Renal cortical epithelial cell (primary cell): ENCODE measurements around the gene CHST10. TPM values are rescaled to one million over a fixed set of nuclear protein-coding genes. Genes with fewer than 3 reads are reported as not detected.

Experiments used
- DNase-seq: peaks from one replicate; pipeline ENCODE4 v3.0.0-alpha.2; 2011; ENCODE audit warnings: low read depth
- total RNA-seq: library from RNA; depleted of rRNA; stranded (reverse); fragments of >200 nt; gene quantifications from 2 replicates; pipeline ENCODE4 v1.2.3, GENCODE V29; 2014

CHST10 gene
- total RNA-seq, 1 donor from 2014 or later = 18.2 TPM

DNA sequence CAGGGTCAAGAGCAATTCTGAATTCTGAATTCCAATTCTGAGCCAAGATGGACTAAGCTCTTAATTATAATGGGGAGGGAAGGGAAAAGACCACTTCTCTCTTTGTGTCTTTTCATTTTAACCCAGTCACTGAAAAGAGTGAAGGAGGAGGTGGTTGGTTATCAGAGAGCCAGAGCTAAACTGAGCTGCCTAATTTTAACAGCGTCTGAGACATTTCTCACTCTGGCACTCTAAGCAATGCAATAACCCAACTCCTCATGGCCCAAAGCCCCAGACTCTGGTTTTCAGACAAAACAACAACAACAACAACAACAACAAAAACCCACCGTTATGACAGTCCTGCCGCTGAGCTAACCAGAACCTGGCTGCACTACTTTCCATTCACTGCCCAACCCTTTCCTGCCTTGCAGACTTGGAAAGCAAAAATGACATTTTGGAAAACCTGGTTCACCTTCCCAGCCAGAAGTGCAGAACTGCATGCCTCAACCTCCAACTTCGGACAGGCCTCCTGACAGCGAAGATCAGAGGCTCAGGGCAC, 1.0 kb downstream of the CHST10 start:
- DNase-seq = no peak

DNA sequence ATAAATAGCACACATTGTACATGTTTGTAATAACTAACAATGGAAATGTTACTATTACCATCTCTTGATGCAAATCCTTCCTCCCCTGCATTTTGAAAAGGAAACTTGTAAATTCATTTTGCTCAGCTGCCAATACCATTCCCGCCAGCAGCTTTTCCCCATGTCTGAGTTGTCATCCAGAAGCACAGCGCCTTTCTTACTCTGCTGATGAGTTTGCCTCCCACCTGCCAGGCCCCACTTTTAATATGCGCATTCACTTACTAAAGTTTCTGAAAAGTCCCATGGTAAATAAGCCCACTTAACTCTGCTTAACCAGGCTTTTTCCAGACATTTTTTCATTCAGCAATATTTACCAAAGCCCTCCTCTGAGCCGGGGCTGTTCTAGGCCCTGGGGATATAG, 3.9 kb downstream of the CHST10 start:
- no peak for DNase-seq

- no peak for DNase-seq
These were observed 4.6 kb downstream of the CHST10 start for GRCh38 chr2:100412881-100413321.

DNA sequence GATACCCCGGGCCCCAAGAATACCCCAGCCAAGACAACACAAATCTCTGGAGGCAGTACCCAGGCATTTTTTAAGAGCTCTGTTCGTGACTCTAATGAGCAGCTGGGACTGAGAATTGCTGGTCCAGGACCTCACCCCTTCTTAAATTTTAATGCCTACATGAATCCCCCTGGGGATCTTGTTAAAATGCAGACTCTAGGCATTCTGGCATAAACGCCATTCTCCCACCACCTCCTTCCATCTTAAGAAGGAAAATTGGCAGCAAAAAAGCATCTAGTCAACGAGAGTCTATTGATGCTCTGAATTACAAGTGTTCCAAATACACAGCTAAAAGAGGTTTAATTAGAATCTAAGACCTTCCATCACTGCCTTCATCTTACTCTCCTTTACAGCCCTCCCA, 5.0 kb downstream of the CHST10 start:
- no peak for DNase-seq

DNA sequence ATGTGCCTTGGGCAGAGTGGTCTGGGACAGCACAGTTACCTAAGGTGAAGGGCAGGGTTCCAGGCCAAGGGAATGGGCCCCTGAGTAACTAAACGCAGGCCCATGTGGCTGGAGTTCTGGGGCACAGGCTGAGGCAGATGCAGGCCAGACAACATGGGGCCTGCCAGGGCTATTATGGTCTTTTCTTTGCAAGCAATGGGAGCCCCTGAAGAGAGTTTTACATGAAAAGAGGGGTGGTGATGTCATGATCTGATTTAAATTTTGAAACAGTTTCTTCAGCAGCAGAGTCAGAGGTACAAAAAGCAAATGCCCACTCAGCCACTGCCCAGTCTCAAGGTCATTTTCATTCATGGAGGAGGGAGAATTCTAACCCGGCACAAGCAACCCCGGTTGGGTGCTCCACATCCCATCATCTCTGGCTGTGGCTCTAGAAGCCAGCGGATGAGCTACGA, 5.6 kb downstream of the CHST10 start:
- no peak for DNase-seq

DNA sequence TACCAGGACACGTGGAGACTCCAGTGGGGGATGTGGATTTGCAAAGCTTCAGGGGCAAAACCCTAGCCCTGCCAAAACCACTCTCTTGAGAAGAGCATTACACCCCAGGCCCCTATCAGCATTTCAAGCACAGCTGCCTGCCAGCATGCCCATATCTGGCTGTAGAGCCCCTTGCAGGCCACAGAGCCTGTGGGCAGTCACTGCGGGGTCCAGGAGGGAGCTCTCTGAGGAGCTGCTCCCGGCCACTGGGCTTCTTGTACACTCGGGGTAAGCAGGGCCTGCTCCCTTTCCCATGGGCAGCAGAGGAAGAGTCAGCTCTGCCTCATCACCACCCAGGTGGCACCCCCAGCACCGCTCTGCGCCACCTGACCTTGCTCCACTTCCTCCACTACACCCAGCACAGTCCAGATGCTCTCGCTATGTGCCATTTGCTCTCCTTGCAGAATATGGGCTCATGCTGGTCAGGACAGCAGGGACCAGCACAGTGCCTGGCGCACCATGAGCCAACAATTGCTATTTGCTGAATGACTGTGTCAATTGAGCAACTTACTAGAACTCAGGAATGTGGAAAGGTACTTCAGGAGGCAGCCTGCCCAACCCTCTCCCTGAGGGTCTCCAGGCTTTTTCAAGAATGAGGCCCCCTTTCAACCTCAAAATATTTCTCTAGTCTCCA, 7.4 kb downstream of the CHST10 start:
- DNase-seq = no peak

DNA sequence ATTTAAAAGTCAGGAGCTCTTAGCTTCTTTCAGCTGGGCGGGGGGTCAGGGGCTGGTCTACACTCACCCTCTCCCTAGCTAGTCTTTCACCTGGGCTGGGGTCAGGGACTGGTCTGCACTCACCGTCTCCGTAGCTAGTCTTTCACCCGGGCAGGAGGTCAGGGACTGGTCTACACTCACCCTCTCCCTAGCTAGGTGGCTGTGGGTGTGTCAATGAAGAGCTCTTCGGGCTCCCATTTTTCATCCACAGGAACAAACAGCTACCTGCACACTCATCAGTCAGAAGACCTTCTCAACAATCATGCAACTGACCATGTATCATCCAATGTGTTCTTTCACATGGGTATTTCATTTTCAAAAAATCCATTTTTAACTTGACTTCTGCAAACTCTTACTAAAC, 8.0 kb downstream of the CHST10 start:
- DNase-seq = no peak

GRCh38 chr2:100408941-100409340, 8.5 kb downstream of the CHST10 start:
- DNase-seq = no peak

DNA sequence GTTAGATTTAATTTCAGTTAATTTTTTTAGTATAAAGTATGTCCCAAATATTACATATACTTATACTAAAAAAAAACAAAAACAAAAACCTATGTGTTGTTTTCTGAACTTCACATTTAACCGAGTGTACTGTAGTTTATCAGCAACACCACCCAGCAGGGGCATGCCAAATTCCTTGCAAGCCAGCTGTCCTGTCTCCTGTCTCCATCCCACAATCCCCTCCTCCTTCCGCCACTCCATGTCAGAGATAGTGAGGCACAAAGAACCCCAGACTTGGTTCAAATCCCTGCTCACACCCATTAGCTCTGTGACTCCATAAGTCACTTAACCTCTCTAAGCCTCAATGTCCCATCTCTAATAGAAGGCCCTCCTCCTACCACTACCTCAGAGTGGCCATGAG, 9.4 kb downstream of the CHST10 start:
- DNase-seq = no peak

GRCh38 chr2:100407563-100407962, 9.9 kb downstream of the CHST10 start:
- no peak for DNase-seq

GRCh38 chr2:100407073-100407472, 10.4 kb downstream of the CHST10 start:
- no peak for DNase-seq

GRCh38 chr2:100406120-100406508, 11.4 kb downstream of the CHST10 start:
- DNase-seq = no peak

DNA sequence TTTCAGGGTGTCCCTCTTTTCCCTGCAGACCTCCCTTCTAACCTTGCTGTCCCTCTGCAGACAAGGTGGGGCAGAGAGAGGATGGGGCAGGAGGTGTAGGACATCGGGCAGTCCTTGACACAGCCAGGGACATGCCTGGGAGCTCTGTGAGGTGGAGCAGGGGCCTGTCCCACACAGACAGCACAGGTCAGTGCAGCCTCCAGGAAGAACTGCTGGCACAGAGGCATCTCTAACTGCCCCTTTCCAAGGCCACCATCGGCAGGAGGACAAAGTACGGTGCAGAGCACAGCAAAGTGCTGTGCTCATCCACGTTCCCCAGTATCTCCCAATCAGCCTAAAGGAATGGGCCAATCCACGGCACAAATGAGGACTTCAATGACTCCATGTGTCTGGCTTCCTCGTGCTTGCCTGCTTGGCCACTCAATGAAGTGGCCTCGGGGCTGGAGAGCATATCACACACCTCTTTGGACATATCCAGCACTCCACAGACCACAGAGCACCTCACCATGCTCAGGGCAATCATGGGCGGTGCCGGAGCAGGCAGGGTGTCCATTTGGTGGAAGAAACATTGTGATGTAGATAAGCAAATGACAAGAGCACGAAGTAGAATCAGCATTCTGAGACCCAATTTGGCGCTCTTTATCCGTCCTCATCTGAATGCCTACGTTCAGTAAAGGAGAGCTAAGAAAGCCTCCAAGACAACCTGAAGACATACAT, 11.9 kb downstream of the CHST10 start:
- DNase-seq = no peak

- no peak for DNase-seq
These were observed 13.1 kb downstream of the CHST10 start for GRCh38 chr2:100404411-100404810.

GRCh38 chr2:100403722-100404121, 13.7 kb downstream of the CHST10 start:
- DNase-seq = no peak

DNA sequence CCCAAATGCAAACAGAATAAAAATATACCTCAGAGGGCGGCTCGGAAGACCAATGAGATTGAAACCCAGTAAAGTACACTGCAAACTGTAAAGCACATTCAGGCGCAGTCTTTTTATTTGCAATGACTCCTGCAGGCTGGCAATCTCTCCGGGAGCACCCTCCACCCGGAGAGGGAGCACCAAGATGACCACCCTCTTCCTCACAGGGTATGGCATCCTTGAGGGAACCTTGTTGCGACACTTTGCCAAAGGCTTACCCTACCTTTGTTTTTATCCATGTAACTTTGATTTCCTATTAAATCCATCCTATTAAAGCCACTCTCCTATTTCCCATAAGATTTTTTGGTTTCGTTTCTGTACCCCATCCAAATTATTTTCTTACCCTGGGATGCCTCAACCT, 16.2 kb downstream of the CHST10 start:
- no peak for DNase-seq

DNA sequence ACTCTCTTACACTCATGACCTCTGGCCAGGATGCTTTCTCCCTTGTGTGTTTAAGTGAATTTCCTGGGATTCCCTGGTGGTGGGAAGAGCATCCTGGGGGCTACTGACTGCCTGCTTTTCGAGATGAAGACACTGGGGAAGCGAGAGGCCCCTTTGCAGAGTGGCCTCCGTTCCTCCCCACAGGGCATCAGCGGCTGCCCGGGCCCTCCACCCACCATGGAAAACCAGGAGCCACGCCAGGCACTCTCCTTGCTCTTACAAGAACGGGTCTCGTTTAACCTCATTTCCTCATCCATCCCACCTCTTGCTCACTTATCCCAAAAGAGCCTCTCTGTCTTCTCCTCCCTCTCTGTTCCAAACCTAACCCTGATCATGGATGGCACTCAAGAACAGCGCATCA, 17.8 kb downstream of the CHST10 start:
- DNase-seq = no peak

DNA sequence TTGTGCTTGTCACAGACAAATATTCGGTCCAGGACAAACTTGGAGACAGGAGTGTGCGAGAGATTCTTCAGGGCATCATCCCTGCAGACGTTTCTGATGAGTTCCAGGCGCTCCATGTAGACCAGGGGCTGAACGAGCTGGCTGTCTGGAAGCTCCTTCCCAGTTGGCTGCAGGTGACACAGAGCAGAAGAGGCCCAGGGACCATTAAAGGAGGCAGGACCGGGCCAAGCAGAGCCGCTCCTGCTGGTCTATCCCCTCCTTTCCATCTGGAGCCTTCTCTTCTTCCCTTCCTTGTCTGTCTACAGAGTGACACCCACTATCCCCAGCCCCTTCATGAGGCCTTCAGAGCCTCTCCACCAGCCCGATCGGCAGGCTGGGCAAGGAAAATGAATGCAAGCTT, 19.5 kb downstream of the CHST10 start:
- no peak for DNase-seq

- peak; percentile 10 for DNase-seq
These were observed 20.2 kb downstream of the CHST10 start for GRCh38 chr2:100397118-100397860.

- DNase-seq = no peak
These were observed 21.0 kb downstream of the CHST10 start for GRCh38 chr2:100396483-100396882.

DNA sequence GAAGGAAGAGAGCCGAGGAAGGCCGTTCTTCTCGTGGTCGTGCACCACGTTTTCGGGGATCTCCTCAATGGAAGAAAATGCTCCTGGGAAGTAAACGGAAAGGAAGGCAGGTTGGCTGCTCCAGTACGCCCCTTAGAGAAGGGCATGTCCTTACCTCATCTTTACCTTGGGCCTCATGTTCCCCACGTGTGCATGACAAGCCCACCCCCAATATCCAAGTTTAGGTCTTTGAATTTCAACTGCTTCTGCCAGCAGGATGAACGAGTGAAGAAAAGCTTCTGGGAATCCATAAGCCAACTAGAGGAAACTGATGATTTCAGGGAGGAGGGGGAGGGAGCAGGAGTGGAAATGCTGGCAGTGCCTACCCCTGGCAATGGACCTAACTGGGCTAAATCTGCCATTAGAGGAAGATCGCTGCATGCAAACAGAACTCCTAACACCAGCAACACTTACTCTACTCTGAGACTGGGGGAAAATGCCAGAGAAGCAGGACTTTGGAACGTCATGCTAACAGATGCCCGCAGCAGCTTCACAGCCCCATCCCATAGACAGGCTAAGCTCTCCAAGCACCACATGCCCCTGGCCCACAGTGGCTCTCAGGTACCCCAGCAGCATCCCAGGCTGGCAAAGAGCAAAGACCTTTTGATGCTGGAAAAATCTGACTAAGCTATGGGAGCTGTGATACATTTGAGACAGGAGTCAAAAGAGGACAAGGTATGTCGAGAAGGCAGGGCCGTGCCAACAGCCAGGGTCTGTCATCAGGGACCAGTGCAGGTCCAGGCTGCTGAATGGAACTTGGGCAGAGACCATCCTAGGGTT, 21.7 kb downstream of the CHST10 start:
- no peak for DNase-seq
